SK-N-SH (cell line): ENCODE results near the gene GATC. TPM values are rescaled to one million over a fixed set of nuclear protein-coding genes. Genes with fewer than 3 reads are reported as not detected.

Source experiments
- CTCF ChIA-PET: fragments of 300-600, 350-600 bp; formaldehyde crosslinking; extraction: SDS; loops from one replicate; lab custom pipeline; 2021; lab: Yijun Ruan, JAX
- POLR2A ChIA-PET: fragments of 350-600 bp; sonication (Branson Sonifier 250); formaldehyde crosslinking; extraction: SDS; loops from one replicate; lab custom pipeline; 2020; ENCODE audit warnings: antibody characterized with exemption, inconsistent platforms; lab: Yijun Ruan, JAX
- DNase-seq: peaks from one replicate; pipeline ENCODE4 v3.0.0; 2012
- H2AFZ ChIP-seq: fragments of 200-600 bp; sonication (generic); 2 replicates; pipeline ENCODE4 v1.8.1; 2016; ENCODE audit warnings: antibody characterized with exemption, mild to moderate bottlenecking, low read depth
- H3F3A ChIP-seq: fragments of 200-600 bp; sonication (generic); replicated peaks from 2 replicates; pipeline ENCODE3; 2016; ENCODE audit warnings: antibody characterized with exemption, mild to moderate bottlenecking; ENCODE audit not compliant: insufficient read depth
- H3K27ac ChIP-seq, 2 experiments: fragments of 200-500 bp in 1 of 2; fragments of 200-600 bp in 1 of 2; sonication (Bioruptor generic) in 1 of 2; sonication (generic), shearing (Covaris generic) in 1 of 2; 2 replicates each; pipeline versions ENCODE4 v1.5.1 to v1.6.1; 2014 to 2016; ENCODE audit warnings: low read depth in 2 of 2, inconsistent platforms in 1 of 2, low read length in 1 of 2, mild to moderate bottlenecking in 1 of 2, mixed read lengths in 1 of 2
- H3K27me3 ChIP-seq: fragments of 200-600 bp; sonication (generic), shearing (Covaris generic); 2 replicates; pipeline ENCODE4 v1.6.1; 2016; ENCODE audit warnings: mixed run types; ENCODE audit not compliant: insufficient read depth
- H3K36me3 ChIP-seq, 2 experiments: fragments of 200-500 bp in 1 of 2; fragments of 200-600 bp in 1 of 2; sonication (Bioruptor generic) in 1 of 2; sonication (generic) in 1 of 2; replicated peaks in 1 of 2; 2 replicates each; pipeline versions ENCODE3 to v1.5.1; 2014 to 2016; ENCODE audit warnings: low read length in 1 of 2, mild to moderate bottlenecking in 1 of 2; ENCODE audit not compliant: insufficient read depth in 2 of 2, control insufficient read depth in 1 of 2
- H3K4me1 ChIP-seq, 2 experiments: fragments of 200-500 bp in 1 of 2; fragments of 200-600 bp in 1 of 2; sonication (Bioruptor generic) in 1 of 2; sonication (generic), shearing (Covaris generic) in 1 of 2; 2 replicates each; pipeline versions ENCODE4 v1.5.1 to v1.6.1; 2014 to 2016; ENCODE audit warnings: low read depth in 1 of 2, low read length in 1 of 2, mixed run types in 1 of 2; ENCODE audit not compliant: insufficient read depth in 2 of 2, control insufficient read depth in 1 of 2
- H3K4me2 ChIP-seq: fragments of 200-600 bp; sonication (generic), shearing (Covaris generic); 2 replicates; pipeline ENCODE4 v1.6.1; 2017; ENCODE audit warnings: mixed run types
- H3K4me3 ChIP-seq, 2 experiments: fragments of 200-500 bp in 1 of 2; fragments of 200-600 bp in 1 of 2; sonication (Bioruptor generic) in 1 of 2; sonication (generic), shearing (Covaris generic) in 1 of 2; 2 replicates each; pipeline versions ENCODE4 v1.5.1 to v1.8.1; 2014 to 2016; ENCODE audit warnings: low read depth in 2 of 2, inconsistent platforms in 1 of 2, low read length in 1 of 2, mild to moderate bottlenecking in 1 of 2, mixed read lengths in 1 of 2, moderate library complexity in 1 of 2
- H3K79me2 ChIP-seq: fragments of 200-600 bp; sonication (generic); 2 replicates; pipeline ENCODE4 v1.8.1; 2017; ENCODE audit warnings: mild to moderate bottlenecking; ENCODE audit not compliant: insufficient read depth
- H3K9ac ChIP-seq: fragments of 200-600 bp; sonication (generic); 2 replicates; pipeline ENCODE4 v1.6.1; 2017; ENCODE audit warnings: mixed run types
- H3K9me2 ChIP-seq: fragments of 200-600 bp; sonication (generic); 2 replicates; pipeline ENCODE4 v1.6.1; 2017; ENCODE audit warnings: mixed run types
- H3K9me3 ChIP-seq: fragments of 200-600 bp; sonication (generic); 2 replicates; pipeline ENCODE4 v1.6.1; 2017; ENCODE audit warnings: mixed run types, mild to moderate bottlenecking, moderate library complexity
- H4K20me1 ChIP-seq: fragments of 200-600 bp; sonication (generic); 2 replicates; pipeline ENCODE4 v1.6.1; 2017; ENCODE audit warnings: mild to moderate bottlenecking, mixed run types; ENCODE audit not compliant: insufficient read depth
- CHD2 ChIP-seq: fragments of 150-350 bp; IDR thresholded peaks from 2 replicates; pipeline ENCODE4 v1.6.1; 2018; ENCODE audit warnings: low read length; ENCODE audit not compliant: partially characterized antibody
- ELF1 ChIP-seq: IDR thresholded peaks from 2 replicates; pipeline ENCODE4 v1.4.0; 2012
- EP300 ChIP-seq, 2 experiments: IDR thresholded peaks; 2 replicates each; pipeline versions ENCODE4 v1.4.0 to v1.6.1; 2012; ENCODE audit warnings: borderline replicate concordance in 1 of 2, low read depth in 1 of 2, low read length in 1 of 2
- EZH2phosphoT487 ChIP-seq: fragments of 200-600 bp; sonication (generic); IDR thresholded peaks from 2 replicates; pipeline ENCODE4 v1.6.1; 2017; ENCODE audit warnings: low read depth, mixed run types, mild to moderate bottlenecking, antibody characterized with exemption, moderate library complexity, borderline replicate concordance
- FOSL2 ChIP-seq: IDR thresholded peaks from 2 replicates; pipeline ENCODE4 v1.4.0; 2012; ENCODE audit warnings: low read depth, mild to moderate bottlenecking, moderate library complexity, borderline replicate concordance
- FOXJ3 ChIP-seq: sonication (generic); formaldehyde crosslinking; IDR thresholded peaks from 2 replicates; pipeline ENCODE4 v1.5.1; 2020; ENCODE audit warnings: mild to moderate bottlenecking, missing genetic modification reagents
- FOXM1 ChIP-seq: IDR thresholded peaks from 2 replicates; pipeline ENCODE4 v1.4.0; 2012; ENCODE audit warnings: low read depth, mild to moderate bottlenecking
- GABPA ChIP-seq: IDR thresholded peaks from 2 replicates; pipeline ENCODE4 v1.4.0; 2012; ENCODE audit warnings: low read depth, mild to moderate bottlenecking
- JUND ChIP-seq: IDR thresholded peaks from 2 replicates; pipeline ENCODE4 v1.4.0; 2012
- MXI1 ChIP-seq: IDR thresholded peaks from 2 replicates; pipeline ENCODE4 v1.6.1; 2012; ENCODE audit warnings: mild to moderate bottlenecking, low read depth, low read length, improper control_type of control experiment
- NFIC ChIP-seq: IDR thresholded peaks from 2 replicates; pipeline ENCODE4 v1.4.0; 2012; ENCODE audit warnings: borderline replicate concordance
- NRF1 ChIP-seq: IDR thresholded peaks from 2 replicates; pipeline ENCODE4 v1.6.1; 2012; ENCODE audit warnings: low read depth, mild to moderate bottlenecking, low read length
- PBX3 ChIP-seq: IDR thresholded peaks from 2 replicates; pipeline ENCODE4; 2012
- RXRA ChIP-seq: IDR thresholded peaks from 2 replicates; pipeline ENCODE4 v1.4.0; 2012; ENCODE audit warnings: low read depth, mild to moderate bottlenecking, borderline replicate concordance
- SMC3 ChIP-seq: IDR thresholded peaks from 2 replicates; pipeline ENCODE4 v1.6.1; 2012; ENCODE audit warnings: low read depth, low read length, improper control_type of control experiment
- TCF12 ChIP-seq: IDR thresholded peaks from 2 replicates; pipeline ENCODE4 v1.4.0; 2012
- USF2 ChIP-seq: fragments of 150-350 bp; IDR thresholded peaks from 2 replicates; pipeline ENCODE4 v1.6.1; 2017; ENCODE audit warnings: antibody characterized with exemption, low read length, low read depth, borderline replicate concordance
- YY1 ChIP-seq: IDR thresholded peaks from 2 replicates; pipeline ENCODE4 v1.4.0; 2012; ENCODE audit warnings: low read depth, mild to moderate bottlenecking
- WGBS: methylation state at CpG from one replicate; pipeline ENCODE4 v1.1.6; 2017; ENCODE audit warnings: low lambda C conversion rate; 5-methylcytosine and 5-hydroxymethylcytosine counted together
- polyA plus RNA-seq, 3 experiments: library from polyadenylated mRNA; depleted of rRNA; stranded (reverse); fragments of >200 nt; gene quantifications; 2 replicates each; pipeline ENCODE4 v1.2.3, GENCODE V29; 2012
- TF ChIP-seq, protein P1 (sequence below): IDR thresholded peaks from 2 replicates; pipeline ENCODE4 v1.6.1; 2012; ENCODE audit warnings: mild to moderate bottlenecking, low read depth, low read length, moderate library complexity
- TF ChIP-seq, protein P2 (sequence below): fragments of 200-600 bp; sonication (generic); IDR thresholded peaks from 2 replicates; pipeline ENCODE4 v1.6.1; 2017; ENCODE audit warnings: antibody characterized with exemption, mild to moderate bottlenecking, moderate library complexity
- TF ChIP-seq, protein P3 (sequence below): IDR thresholded peaks from 2 replicates; pipeline ENCODE4 v1.4.0; 2012; ENCODE audit warnings: low read depth
- TF ChIP-seq, protein P4 (sequence below): fragments of 150-350 bp; IDR thresholded peaks from 2 replicates; pipeline ENCODE4 v1.6.1; 2016; ENCODE audit warnings: mild to moderate bottlenecking, low read depth, low read length

Gene GATC
- 10.6 and 12.4 TPM in 2 replicates for polyA plus RNA-seq (2012; rRNA removed)
- polyA plus RNA-seq (2012; cell fraction: cytosol; rRNA removed) = 10.9 and 11.4 TPM in 2 replicates
- polyA plus RNA-seq (2012; cell fraction: nucleus; rRNA removed) = 19.5 and 24.8 TPM in 2 replicates

- no peaks in the 10 kb centered on the region for H3K9me3 ChIP-seq
- H3K4me1 ChIP-seq = peaks cover 0 to 9% of the 10 kb centered on the region in 2 experiments; a peak in 2 of 4 replicates
- H3K36me3 ChIP-seq = peaks cover 20 to 55% of the 10 kb centered on the region in 2 experiments
- no peaks in the 10 kb centered on the region for H4K20me1 ChIP-seq
- H3K9ac ChIP-seq = peak within 1 kb of the TSS; percentile 89
- H3K9me2 ChIP-seq = no peaks in the 10 kb centered on the region
- peak within 1 kb of the TSS; percentile 80 for H3K4me2 ChIP-seq
- 2% methylated on average over 21 of the region's 73 CpGs for WGBS
- DNase-seq = peak; percentile 91
- ChIA-PET CTCF (interaction anchor here (1.2 to 1.5 kb wide), 2 partner anchors 10 to 144 kb away, joined by 4 read pairs; partner anchors contain the start of gene SIRT4), POLR2A (interaction anchor here (0.6 kb wide), 1 partner anchor 261 kb away, joined by 3 read pairs; no protein-coding TSS in a partner anchor)
- peak within 1 kb of the TSS; percentile 65 to 98 for H3K4me3 ChIP-seq
- H3K79me2 ChIP-seq = peaks cover 95% of the 10 kb centered on the region
- peaks cover 36% of the 10 kb centered on the region for H3F3A ChIP-seq
- peak within 1 kb of the TSS; percentile 68 to 88 for H3K27ac ChIP-seq
- no peaks in the 10 kb centered on the region for H3K27me3 ChIP-seq
- H2AFZ ChIP-seq = peak within 1 kb of the TSS; percentile 94
- TF ChIP-seq TCF12 (no peak), NRF1 (peak; percentile 51; the same call in 1 of the 2 replicates), FOSL2 (no peak), FOXJ3 (peak; percentile 11; the same call in 1 of the 2 replicates), GABPA (no peak; the same call in 1 of the 2 replicates), NFIC (no peak; the same call in 1 of the 2 replicates), EP300 (IDR thresholded peaks at IDR 0.05; ENCODE audit: borderline replicate concordance in 1 of 2, low read depth in 1 of 2, low read length in 1 of 2) (peak in 1 of 2 experiments; percentile 5; a peak in 1 of 4 replicates), CHD2 (peak; percentile 79), FOXM1 (no peak), SMC3 (no peak), PBX3 (no peak; the same call in 1 of the 2 replicates), MXI1 (peak; percentile 98), YY1 (peak; percentile 86), ELF1 (peak; percentile 35; the same call in 1 of the 2 replicates), RXRA (no peak), JUND (no peak), USF2 (no peak), EZH2phosphoT487 (no peak)
- TF ChIP-seq, protein P1, sequence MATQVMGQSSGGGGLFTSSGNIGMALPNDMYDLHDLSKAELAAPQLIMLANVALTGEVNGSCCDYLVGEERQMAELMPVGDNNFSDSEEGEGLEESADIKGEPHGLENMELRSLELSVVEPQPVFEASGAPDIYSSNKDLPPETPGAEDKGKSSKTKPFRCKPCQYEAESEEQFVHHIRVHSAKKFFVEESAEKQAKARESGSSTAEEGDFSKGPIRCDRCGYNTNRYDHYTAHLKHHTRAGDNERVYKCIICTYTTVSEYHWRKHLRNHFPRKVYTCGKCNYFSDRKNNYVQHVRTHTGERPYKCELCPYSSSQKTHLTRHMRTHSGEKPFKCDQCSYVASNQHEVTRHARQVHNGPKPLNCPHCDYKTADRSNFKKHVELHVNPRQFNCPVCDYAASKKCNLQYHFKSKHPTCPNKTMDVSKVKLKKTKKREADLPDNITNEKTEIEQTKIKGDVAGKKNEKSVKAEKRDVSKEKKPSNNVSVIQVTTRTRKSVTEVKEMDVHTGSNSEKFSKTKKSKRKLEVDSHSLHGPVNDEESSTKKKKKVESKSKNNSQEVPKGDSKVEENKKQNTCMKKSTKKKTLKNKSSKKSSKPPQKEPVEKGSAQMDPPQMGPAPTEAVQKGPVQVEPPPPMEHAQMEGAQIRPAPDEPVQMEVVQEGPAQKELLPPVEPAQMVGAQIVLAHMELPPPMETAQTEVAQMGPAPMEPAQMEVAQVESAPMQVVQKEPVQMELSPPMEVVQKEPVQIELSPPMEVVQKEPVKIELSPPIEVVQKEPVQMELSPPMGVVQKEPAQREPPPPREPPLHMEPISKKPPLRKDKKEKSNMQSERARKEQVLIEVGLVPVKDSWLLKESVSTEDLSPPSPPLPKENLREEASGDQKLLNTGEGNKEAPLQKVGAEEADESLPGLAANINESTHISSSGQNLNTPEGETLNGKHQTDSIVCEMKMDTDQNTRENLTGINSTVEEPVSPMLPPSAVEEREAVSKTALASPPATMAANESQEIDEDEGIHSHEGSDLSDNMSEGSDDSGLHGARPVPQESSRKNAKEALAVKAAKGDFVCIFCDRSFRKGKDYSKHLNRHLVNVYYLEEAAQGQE = no peak
- TF ChIP-seq, protein P2, sequence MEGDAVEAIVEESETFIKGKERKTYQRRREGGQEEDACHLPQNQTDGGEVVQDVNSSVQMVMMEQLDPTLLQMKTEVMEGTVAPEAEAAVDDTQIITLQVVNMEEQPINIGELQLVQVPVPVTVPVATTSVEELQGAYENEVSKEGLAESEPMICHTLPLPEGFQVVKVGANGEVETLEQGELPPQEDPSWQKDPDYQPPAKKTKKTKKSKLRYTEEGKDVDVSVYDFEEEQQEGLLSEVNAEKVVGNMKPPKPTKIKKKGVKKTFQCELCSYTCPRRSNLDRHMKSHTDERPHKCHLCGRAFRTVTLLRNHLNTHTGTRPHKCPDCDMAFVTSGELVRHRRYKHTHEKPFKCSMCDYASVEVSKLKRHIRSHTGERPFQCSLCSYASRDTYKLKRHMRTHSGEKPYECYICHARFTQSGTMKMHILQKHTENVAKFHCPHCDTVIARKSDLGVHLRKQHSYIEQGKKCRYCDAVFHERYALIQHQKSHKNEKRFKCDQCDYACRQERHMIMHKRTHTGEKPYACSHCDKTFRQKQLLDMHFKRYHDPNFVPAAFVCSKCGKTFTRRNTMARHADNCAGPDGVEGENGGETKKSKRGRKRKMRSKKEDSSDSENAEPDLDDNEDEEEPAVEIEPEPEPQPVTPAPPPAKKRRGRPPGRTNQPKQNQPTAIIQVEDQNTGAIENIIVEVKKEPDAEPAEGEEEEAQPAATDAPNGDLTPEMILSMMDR = no peak
- TF ChIP-seq, protein P3, sequence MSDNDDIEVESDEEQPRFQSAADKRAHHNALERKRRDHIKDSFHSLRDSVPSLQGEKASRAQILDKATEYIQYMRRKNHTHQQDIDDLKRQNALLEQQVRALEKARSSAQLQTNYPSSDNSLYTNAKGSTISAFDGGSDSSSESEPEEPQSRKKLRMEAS = peak; percentile 96; the same call in 1 of the 2 replicates
- TF ChIP-seq, protein P4, sequence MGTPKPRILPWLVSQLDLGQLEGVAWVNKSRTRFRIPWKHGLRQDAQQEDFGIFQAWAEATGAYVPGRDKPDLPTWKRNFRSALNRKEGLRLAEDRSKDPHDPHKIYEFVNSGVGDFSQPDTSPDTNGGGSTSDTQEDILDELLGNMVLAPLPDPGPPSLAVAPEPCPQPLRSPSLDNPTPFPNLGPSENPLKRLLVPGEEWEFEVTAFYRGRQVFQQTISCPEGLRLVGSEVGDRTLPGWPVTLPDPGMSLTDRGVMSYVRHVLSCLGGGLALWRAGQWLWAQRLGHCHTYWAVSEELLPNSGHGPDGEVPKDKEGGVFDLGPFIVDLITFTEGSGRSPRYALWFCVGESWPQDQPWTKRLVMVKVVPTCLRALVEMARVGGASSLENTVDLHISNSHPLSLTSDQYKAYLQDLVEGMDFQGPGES = no peak
Measured at GRCh38 chr12:120445911-120446843, at the start of gene GATC, which contains the start of gene TRIAP1. TSS of gene GATC (plus strand) at chr12:120446444. CDS start at chr12:120446481, 37 bp downstream. TSS of gene TRIAP1 (minus strand) at chr12:120446384. CDS start at chr12:120446372, 12 bp downstream.
